ENCODE results near the gene MCL1. TPM values are rescaled to one million over a fixed set of nuclear protein-coding genes. Genes with fewer than 3 reads are reported as not detected.
"Not testable (repeated sequence)": the region's sequence is repeated elsewhere in the genome, so short reads cannot be mapped to it uniquely, and the experiment has no call there.

Gene MCL1
- polyA plus RNA-seq, 2 of the 4 experiments (the other 2 are of a cell fraction): 80.0 to 202 TPM

- Histone ChIP-seq H3K4me1 (peaks cover 13% of the 10 kb centered on the region; the same call in 2 of the 3 replicates), H3K9me3 (no peaks in the 10 kb centered on the region), H3K27ac (no peak overlapping the region), H3K4me2 (no peak overlapping the region), H3K4me3 (no peak overlapping the region)
- FAIRE-seq: no peak
- CTCF ChIA-PET: interaction anchor here (1.0 to 15.3 kb wide), 2 partner anchors 63 to 78 kb away, joined by 3 to 210 read pairs; no protein-coding TSS in a partner anchor
- WGBS (ENCODE audit: missing lambda C conversion rate): 92% methylated on average over 2 of the region's 2 CpGs
- POLR2A ChIA-PET: no interaction called here
- TF ChIP-seq, protein P1, sequence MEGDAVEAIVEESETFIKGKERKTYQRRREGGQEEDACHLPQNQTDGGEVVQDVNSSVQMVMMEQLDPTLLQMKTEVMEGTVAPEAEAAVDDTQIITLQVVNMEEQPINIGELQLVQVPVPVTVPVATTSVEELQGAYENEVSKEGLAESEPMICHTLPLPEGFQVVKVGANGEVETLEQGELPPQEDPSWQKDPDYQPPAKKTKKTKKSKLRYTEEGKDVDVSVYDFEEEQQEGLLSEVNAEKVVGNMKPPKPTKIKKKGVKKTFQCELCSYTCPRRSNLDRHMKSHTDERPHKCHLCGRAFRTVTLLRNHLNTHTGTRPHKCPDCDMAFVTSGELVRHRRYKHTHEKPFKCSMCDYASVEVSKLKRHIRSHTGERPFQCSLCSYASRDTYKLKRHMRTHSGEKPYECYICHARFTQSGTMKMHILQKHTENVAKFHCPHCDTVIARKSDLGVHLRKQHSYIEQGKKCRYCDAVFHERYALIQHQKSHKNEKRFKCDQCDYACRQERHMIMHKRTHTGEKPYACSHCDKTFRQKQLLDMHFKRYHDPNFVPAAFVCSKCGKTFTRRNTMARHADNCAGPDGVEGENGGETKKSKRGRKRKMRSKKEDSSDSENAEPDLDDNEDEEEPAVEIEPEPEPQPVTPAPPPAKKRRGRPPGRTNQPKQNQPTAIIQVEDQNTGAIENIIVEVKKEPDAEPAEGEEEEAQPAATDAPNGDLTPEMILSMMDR (IDR thresholded peaks at IDR 0.05): no peak
- TF ChIP-seq TFCP2L1 (CRISPR knock-in tag; IDR thresholded peaks at IDR 0.05) (no peak), NR3C1 (IDR thresholded peaks at IDR 0.05) (no peak)
- ATAC-seq: no peak
- no peak for DNase-seq (ENCODE audit: low read depth in 1 of 2, low spot score in 1 of 2)
These were observed 46.7 kb upstream of the MCL1 start for GRCh38 chr1:150626150-150626549.

DNA sequence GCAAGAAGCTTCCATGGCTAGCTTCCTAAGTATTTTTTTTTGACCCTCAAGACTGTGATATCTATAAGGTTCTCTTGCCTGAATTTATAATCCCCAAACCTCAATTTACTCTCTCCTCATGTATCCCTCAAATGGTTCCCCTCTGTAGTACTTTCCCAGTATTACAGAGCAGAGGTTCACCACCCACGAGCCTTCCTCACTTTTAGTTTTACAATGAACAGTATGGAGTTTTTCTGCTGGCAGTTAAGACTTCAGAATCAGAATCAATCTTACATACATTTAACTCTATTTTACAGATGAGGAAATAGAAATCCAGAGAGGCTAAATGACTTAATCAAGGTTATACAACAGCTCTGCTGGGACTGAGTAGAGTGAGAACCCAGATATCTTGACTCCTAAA is 45.1 kb upstream of the MCL1 start:
- 97% methylated on average over 1 of the region's 1 CpG for WGBS (ENCODE audit: missing lambda C conversion rate)
- not testable (repeated sequence) for FAIRE-seq; H3K9me3 ChIP-seq; H3K4me2 ChIP-seq; DNase-seq (ENCODE audit: low read depth in 1 of 2, low spot score in 1 of 2); ATAC-seq; H3K4me3 ChIP-seq; H3K27ac ChIP-seq
- peaks cover 21% of the 10 kb centered on the region for H3K4me1 ChIP-seq
- ChIA-PET POLR2A (interaction anchor here (1.1 kb wide), 1 partner anchor 45 kb away, joined by 5 read pairs; the partner anchor contains the start of gene MCL1), CTCF (interaction anchor here (15.3 kb wide), 1 partner anchor 62 kb away, joined by 210 read pairs; no protein-coding TSS in a partner anchor)

DNA sequence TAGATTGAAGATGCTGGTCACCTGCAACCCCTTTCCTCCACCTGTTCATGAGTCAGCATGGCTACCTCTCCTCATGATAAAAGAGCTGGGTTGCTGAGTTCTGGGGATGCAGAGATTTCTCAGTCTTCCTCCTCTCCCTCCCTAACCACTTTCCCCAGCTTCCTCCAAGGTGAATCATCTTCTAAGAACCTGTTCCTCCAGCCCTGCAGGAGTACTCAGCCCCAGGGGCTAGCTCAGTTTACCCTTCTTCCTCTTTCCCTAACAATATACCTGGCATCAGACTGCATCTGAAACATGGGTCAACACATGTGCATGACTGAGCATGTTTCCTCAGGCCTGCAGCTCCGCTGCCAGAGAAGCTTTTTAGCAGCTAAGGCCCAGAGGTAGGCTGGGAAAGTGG is 44.7 kb upstream of the MCL1 start:
- not testable (repeated sequence) for H3K4me3 ChIP-seq; ATAC-seq; DNase-seq (ENCODE audit: low read depth in 1 of 2, low spot score in 1 of 2); H3K4me2 ChIP-seq; FAIRE-seq; H3K27ac ChIP-seq; H3K9me3 ChIP-seq
- peaks cover 24% of the 10 kb centered on the region for H3K4me1 ChIP-seq
- POLR2A ChIA-PET: interaction anchor here (1.1 kb wide), 1 partner anchor 45 kb away, joined by 5 read pairs; the partner anchor contains the start of gene MCL1
- 100% methylated on average over 1 of the region's 1 CpG for WGBS (ENCODE audit: missing lambda C conversion rate)
- CTCF ChIA-PET: interaction anchor here (15.3 kb wide), 1 partner anchor 61 kb away, joined by 210 read pairs; no protein-coding TSS in a partner anchor

GRCh38 chr1:150622303-150622975 is 43.0 kb upstream of the MCL1 start:
- H3K27ac ChIP-seq: peak overlapping the region in 1 of 2 experiments; percentile 23; a peak in 3 of 6 replicates
- H3K4me2 ChIP-seq: no peak overlapping the region
- no peak overlapping the region for H3K4me3 ChIP-seq
- DNase-seq (ENCODE audit: low read depth in 1 of 2, low spot score in 1 of 2): no peak
- TF ChIP-seq MAFK (IDR thresholded peaks at IDR 0.05; ENCODE audit: partially characterized antibody): no peak
- ChIA-PET POLR2A (interaction anchor here (2.7 kb wide), 1 partner anchor 44 kb away, joined by 15 read pairs; the partner anchor contains the start of gene MCL1), CTCF (interaction anchor here (0.6 to 15.3 kb wide), 6 partner anchors 12 to 367 kb away, joined by 3 to 210 read pairs (median 14); partner anchors contain the start of gene MCL1)
- no peak for FAIRE-seq
- no peak for ATAC-seq
- no peaks in the 10 kb centered on the region for H3K9me3 ChIP-seq
- 71% methylated on average over 8 of the region's 8 CpGs for WGBS (ENCODE audit: missing lambda C conversion rate)
- H3K4me1 ChIP-seq: peaks cover 16% of the 10 kb centered on the region

- TF ChIP-seq SMC3 (IDR thresholded peaks at IDR 0.05) (peak; percentile 76), RAD21 (conservative IDR thresholded peaks at IDR 0.05 in 1 of 2, IDR thresholded peaks at IDR 0.05 in 1 of 2) (peak; percentile 60 to 61), RNF2 (IDR thresholded peaks at IDR 0.05; ENCODE audit: borderline replicate concordance, low read depth) (no peak), MAFK (IDR thresholded peaks at IDR 0.05; ENCODE audit: partially characterized antibody) (no peak), JUN (IDR thresholded peaks at IDR 0.05) (0 out of 5 replicates have a peak, but pooled peaks of 1 of the 2 experiments have one; percentile 26), HOXA7 (CRISPR knock-in tag; IDR thresholded peaks at IDR 0.05) (no peak), EHF (CRISPR knock-in tag; IDR thresholded peaks at IDR 0.05) (no peak), CEBPB (IDR thresholded peaks at IDR 0.05) (peak in 1 of 2 experiments; percentile 47; a peak in 1 of 4 replicates)
- TF ChIP-seq, protein P1 (IDR thresholded peaks at IDR 0.05): peak; percentile 66
- CTCF ChIA-PET: interaction anchor here (0.6 to 15.3 kb wide), 13 partner anchors 8 to 191 kb away, joined by 3 to 210 read pairs (median 5); partner anchors contain the start of genes ENSA and MCL1
- H3K4me3 ChIP-seq: no peak overlapping the region
- H3K9me3 ChIP-seq: no peaks in the 10 kb centered on the region
- POLR2A ChIA-PET: interaction anchor here (0.7 to 2.7 kb wide), 2 partner anchors 8 to 43 kb away, joined by 5 to 15 read pairs; partner anchors contain the start of genes ENSA and MCL1
- no peak overlapping the region for H3K4me2 ChIP-seq
- ATAC-seq (peak in 1 of 2 experiments; percentile 35; a peak in 2 of 6 replicates), DNase-seq (ENCODE audit: low read depth in 1 of 2, low spot score in 1 of 2) (peak; percentile 62 to 64), FAIRE-seq (no peak)
- H3K4me1 ChIP-seq: peaks cover 16% of the 10 kb centered on the region
- H3K27ac ChIP-seq: peak overlapping the region in 1 of 2 experiments; percentile 50; a peak in 5 of 6 replicates
- 79% methylated on average over 8 of the region's 8 CpGs for WGBS (ENCODE audit: missing lambda C conversion rate)
These were observed 42.3 kb upstream of the MCL1 start for GRCh38 chr1:150621497-150622302.

Measured in A549 (cell line).